GDM1 (cell line): Measurements from ENCODE around the gene BLOC1S5.
"Not testable (repeated sequence)": the region's sequence is repeated elsewhere in the genome, so short reads cannot be mapped to it uniquely, and the experiment has no call there.

Experiments used
- DNase-seq: peaks from one replicate; lab custom pipeline; 2025; lab: John Stamatoyannopoulos, UW

BLOC1S5 gene

GRCh38 chr6:8043221-8043620 is 21.0 kb downstream of the BLOC1S5 start:
- no peak for DNase-seq

GRCh38 chr6:8041913-8042583 is 22.1 kb downstream of the BLOC1S5 start:
- DNase-seq, result no peak

- not testable (repeated sequence) for DNase-seq
Observed at GRCh38 chr6:8034107-8034506, 30.1 kb downstream of the BLOC1S5 start.

- no peak for DNase-seq
Observed at GRCh38 chr6:8030920-8031319, 33.3 kb downstream of the BLOC1S5 start.

GRCh38 chr6:8029243-8029870 is 34.8 kb downstream of the BLOC1S5 start:
- DNase-seq, result no peak

- DNase-seq, result no peak
Observed at GRCh38 chr6:8027965-8028651, 36.1 kb downstream of the BLOC1S5 start.

- DNase-seq, result no peak
Observed at GRCh38 chr6:8026800-8027199, 37.4 kb downstream of the BLOC1S5 start.

GRCh38 chr6:8025191-8025590 is 39.0 kb downstream of the BLOC1S5 start:
- DNase-seq, result no peak

- no peak for DNase-seq
Observed at GRCh38 chr6:8023638-8024037, 40.6 kb downstream of the BLOC1S5 start.

- DNase-seq, result no peak
Observed at GRCh38 chr6:8020083-8020482, 44.1 kb downstream of the BLOC1S5 start.

GRCh38 chr6:8017705-8018104 is 46.5 kb downstream of the BLOC1S5 start:
- DNase-seq, result no peak

GRCh38 chr6:8017276-8017701 is 46.9 kb downstream of the BLOC1S5 start:
- no peak for DNase-seq

- DNase-seq, result no peak
Observed at GRCh38 chr6:8014947-8015346, 49.2 kb downstream of the BLOC1S5 start.

- DNase-seq, result no peak
Observed at GRCh38 chr6:8013763-8014162, 50.4 kb downstream of the BLOC1S5 start.

- DNase-seq, result no peak
Observed at GRCh38 chr6:8006208-8006607, 58.0 kb downstream of the BLOC1S5 start.

GRCh38 chr6:8005136-8005535 is 59.1 kb downstream of the BLOC1S5 start:
- DNase-seq, result no peak

GRCh38 chr6:8000636-8001035 is 63.6 kb downstream of the BLOC1S5 start:
- no peak for DNase-seq

- no peak for DNase-seq
Observed at GRCh38 chr6:8000188-8000596, 64.0 kb downstream of the BLOC1S5 start.

GRCh38 chr6:7999201-7999600 is 65.0 kb downstream of the BLOC1S5 start:
- no peak for DNase-seq

GRCh38 chr6:7998103-7998725 is 66.0 kb downstream of the BLOC1S5 start:
- DNase-seq, result no peak

- no peak for DNase-seq
Observed at GRCh38 chr6:7997286-7997685, 66.9 kb downstream of the BLOC1S5 start.

GRCh38 chr6:7996538-7997111 is 67.6 kb downstream of the BLOC1S5 start:
- DNase-seq, result no peak
